Neural crest cell (in vitro differentiated cells): ENCODE results near the gene GPC6. TPM values are rescaled to one million over a fixed set of nuclear protein-coding genes. Genes with fewer than 3 reads are reported as not detected.

Experiments used
- DNase-seq: peaks from one replicate; pipeline ENCODE4 v3.0.0; 2021; ENCODE audit warnings: low read depth, mixed read lengths, low spot score
- H3K27ac Mint-ChIP-seq: one replicate; pipeline ENCODE4 v1.8.0; 2021; ENCODE audit warnings: mild to moderate bottlenecking, mixed read lengths; ENCODE audit not compliant: unreplicated experiment
- H3K27me3 Mint-ChIP-seq: 2 replicates; pipeline ENCODE4 v1.8.0; 2021; ENCODE audit warnings: low read depth, mild to moderate bottlenecking, mixed read lengths
- H3K36me3 Mint-ChIP-seq: 2 replicates; pipeline ENCODE4 v1.8.0; 2021; ENCODE audit warnings: low read depth, mild to moderate bottlenecking, mixed read lengths
- H3K4me1 Mint-ChIP-seq: 2 replicates; pipeline ENCODE4 v1.8.0; 2021; ENCODE audit warnings: mixed read lengths
- H3K4me3 Mint-ChIP-seq: one replicate; pipeline ENCODE4 v1.8.0; 2021; ENCODE audit warnings: mild to moderate bottlenecking, mixed read lengths
- H3K9me3 Mint-ChIP-seq: 2 replicates; pipeline ENCODE4 v1.8.0; 2021; ENCODE audit warnings: mixed read lengths
- CTCF ChIP-seq: fragments of 200-600 bp; sonication (generic); conservative IDR thresholded peaks from 2 replicates; pipeline ENCODE4 v1.5.0; 2021; ENCODE audit warnings: antibody characterized with exemption, mild to moderate bottlenecking
- total RNA-seq: library from RNA; stranded (reverse); gene quantifications from 2 replicates; pipeline ENCODE4 v1.2.1, GENCODE V29; 2021

The GPC6 gene
- total RNA-seq, 1 donor from 2014 or later = 13.4 TPM

- H3K27ac Mint-ChIP-seq = no peak overlapping the region
- no peaks in the 10 kb centered on the region for H3K9me3 Mint-ChIP-seq
- no peaks in the 10 kb centered on the region for H3K4me1 Mint-ChIP-seq
- DNase-seq = no peak
- H3K27me3 Mint-ChIP-seq = no peaks in the 10 kb centered on the region
- no peaks in the 10 kb centered on the region for H3K36me3 Mint-ChIP-seq
- H3K4me3 Mint-ChIP-seq = no peak overlapping the region
- no peak for TF ChIP-seq CTCF
Measured at GRCh38 chr13:93589788-93590187, 363.2 kb downstream of the GPC6 start.

- no peak for DNase-seq
- no peaks in the 10 kb centered on the region for H3K27me3 Mint-ChIP-seq
- H3K4me1 Mint-ChIP-seq = no peaks in the 10 kb centered on the region
- no peak overlapping the region for H3K4me3 Mint-ChIP-seq
- no peak for TF ChIP-seq CTCF
- no peak overlapping the region for H3K27ac Mint-ChIP-seq
- no peaks in the 10 kb centered on the region for H3K36me3 Mint-ChIP-seq
- peaks cover 2% of the 10 kb centered on the region for H3K9me3 Mint-ChIP-seq
Measured at GRCh38 chr13:93603043-93603442, 376.4 kb downstream of the GPC6 start.

GRCh38 chr13:93614776-93615175 lies 388.2 kb downstream of the GPC6 start:
- no peak for DNase-seq

DNA sequence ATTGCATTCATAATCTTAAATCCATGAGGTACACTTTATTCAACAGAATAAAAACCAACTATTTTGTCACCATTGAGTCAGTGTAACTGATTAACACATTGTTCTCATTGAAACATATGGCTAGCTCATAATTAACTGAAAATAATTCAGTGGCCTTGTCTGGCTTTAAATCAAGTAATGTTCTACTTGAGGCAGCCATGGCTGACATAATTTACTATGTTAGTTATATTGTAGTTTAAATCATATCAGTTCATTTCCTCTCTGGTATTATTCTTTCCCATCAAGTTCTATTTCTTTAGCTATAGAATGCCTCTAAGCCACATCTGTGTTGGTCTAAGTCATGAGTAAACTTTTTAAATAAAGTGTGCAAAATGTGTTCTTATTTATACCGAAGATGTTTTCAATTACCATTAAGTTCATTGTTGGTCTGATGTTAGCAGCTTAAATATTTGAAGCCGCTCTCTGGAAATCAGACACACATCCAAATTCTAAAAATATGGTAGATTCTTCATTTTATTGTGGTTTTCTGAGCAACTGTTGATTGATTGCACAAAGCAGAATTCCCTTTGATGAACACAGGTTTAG lies 393.7 kb downstream of the GPC6 start:
- TF ChIP-seq CTCF = no peak
- Mint-ChIP-seq H3K27me3 (no peaks in the 10 kb centered on the region), H3K4me3 (no peak overlapping the region), H3K4me1 (no peaks in the 10 kb centered on the region), H3K36me3 (no peaks in the 10 kb centered on the region), H3K9me3 (no peaks in the 10 kb centered on the region), H3K27ac (no peak overlapping the region)
- no peak for DNase-seq

More at GRCh38 chr13:93614776-93615175, 388.2 kb downstream of the GPC6 start:
- no peak overlapping the region for H3K4me3 Mint-ChIP-seq
- no peaks in the 10 kb centered on the region for H3K36me3 Mint-ChIP-seq
- no peak overlapping the region for H3K27ac Mint-ChIP-seq
- H3K27me3 Mint-ChIP-seq = no peaks in the 10 kb centered on the region
- H3K9me3 Mint-ChIP-seq = no peaks in the 10 kb centered on the region
- no peaks in the 10 kb centered on the region for H3K4me1 Mint-ChIP-seq
- TF ChIP-seq CTCF = no peak

- H3K4me3 Mint-ChIP-seq = no peak overlapping the region
- H3K4me1 Mint-ChIP-seq = no peaks in the 10 kb centered on the region
- no peaks in the 10 kb centered on the region for H3K9me3 Mint-ChIP-seq
- DNase-seq = no peak
- TF ChIP-seq CTCF = no peak
- H3K27me3 Mint-ChIP-seq = no peaks in the 10 kb centered on the region
- H3K27ac Mint-ChIP-seq = no peak overlapping the region
- H3K36me3 Mint-ChIP-seq = no peaks in the 10 kb centered on the region
Measured at GRCh38 chr13:93621051-93621450, 394.4 kb downstream of the GPC6 start.

DNA sequence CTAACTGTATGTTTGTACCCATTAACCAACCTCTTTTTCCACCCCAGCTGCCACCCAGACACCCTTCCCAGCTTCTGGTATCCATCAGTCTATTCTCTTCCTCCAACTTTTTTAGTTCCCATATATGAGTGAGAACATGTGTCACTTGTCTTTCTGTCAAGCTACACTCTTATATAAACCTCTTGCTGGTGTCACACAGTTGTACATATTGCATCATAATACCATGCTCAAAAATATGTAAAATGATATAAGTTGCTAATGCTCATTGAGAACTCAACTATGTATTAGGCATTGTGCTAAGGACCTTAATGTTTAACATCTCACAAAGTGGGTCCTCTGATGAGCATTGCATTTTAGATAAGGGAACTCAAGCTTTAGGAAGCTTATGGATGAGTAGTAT lies 395.4 kb downstream of the GPC6 start:
- no peaks in the 10 kb centered on the region for H3K4me1 Mint-ChIP-seq
- no peaks in the 10 kb centered on the region for H3K36me3 Mint-ChIP-seq
- no peak for TF ChIP-seq CTCF
- H3K27me3 Mint-ChIP-seq = no peaks in the 10 kb centered on the region
- no peak overlapping the region for H3K4me3 Mint-ChIP-seq
- no peak for DNase-seq
- no peaks in the 10 kb centered on the region for H3K9me3 Mint-ChIP-seq
- no peak overlapping the region for H3K27ac Mint-ChIP-seq
